GM12892 (cell line): Measurements from ENCODE around the gene MYOD1.

Experiments
- DNase-seq: peaks from one replicate; pipeline ENCODE4 v3.0.0; 2011; ENCODE audit not compliant: insufficient read length
- FAIRE-seq: peaks from 2 replicates; lab custom pipeline; 2011; peaks lifted over from hg19 to GRCh38; lab: Jason Lieb, UNC
- POLR2A ChIP-seq: IDR thresholded peaks from 2 replicates; pipeline ENCODE4 v1.6.1; 2011; ENCODE audit warnings: low read depth, low read length, control low read depth
- POLR2AphosphoS5 ChIP-seq: IDR thresholded peaks from 2 replicates; pipeline ENCODE4 v1.6.1; 2011; ENCODE audit warnings: low read depth, low read length, control low read depth
- TAF1 ChIP-seq: IDR thresholded peaks from 2 replicates; pipeline ENCODE4 v1.6.1; 2011; ENCODE audit warnings: low read depth, mild to moderate bottlenecking, control low read depth, low read length, borderline replicate concordance

Gene MYOD1

GRCh38 chr11:17767914-17768313 lies 48.5 kb downstream of the MYOD1 start:
- no peak for TF ChIP-seq TAF1
- no peak for TF ChIP-seq POLR2A
- TF ChIP-seq POLR2AphosphoS5 = no peak
- no peak for DNase-seq
- FAIRE-seq = no peak

GRCh38 chr11:17768547-17768946 lies 49.2 kb downstream of the MYOD1 start:
- DNase-seq (no peak), FAIRE-seq (no peak)
- TF ChIP-seq POLR2AphosphoS5 (no peak), POLR2A (no peak), TAF1 (no peak)

GRCh38 chr11:17769218-17769617 lies 49.8 kb downstream of the MYOD1 start:
- FAIRE-seq (no peak), DNase-seq (no peak)
- TF ChIP-seq POLR2A = no peak

- DNase-seq (no peak), FAIRE-seq (no peak)
- TF ChIP-seq TAF1 (no peak), POLR2A (no peak), POLR2AphosphoS5 (no peak)
These were observed 50.8 kb downstream of the MYOD1 start for GRCh38 chr11:17770048-17770652.

GRCh38 chr11:17770917-17771316 lies 51.5 kb downstream of the MYOD1 start:
- TF ChIP-seq POLR2A (no peak), POLR2AphosphoS5 (no peak), TAF1 (no peak)
- FAIRE-seq (no peak), DNase-seq (no peak)

- DNase-seq (no peak), FAIRE-seq (no peak)
- no peak for TF ChIP-seq POLR2AphosphoS5
- no peak for TF ChIP-seq TAF1
These were observed 52.0 kb downstream of the MYOD1 start for GRCh38 chr11:17771415-17771814.
